Endothelial cell (in vitro differentiated cells): ENCODE data around the gene RAD51C. TPM values are rescaled to one million over a fixed set of nuclear protein-coding genes. Genes with fewer than 3 reads are reported as not detected.
"Not testable (repeated sequence)": the region's sequence is repeated elsewhere in the genome, so short reads cannot be mapped to it uniquely, and the experiment has no call there.

ENCODE experiments used
- DNase-seq: peaks from one replicate; pipeline ENCODE4 v3.0.0; 2021; ENCODE audit warnings: low spot score
- H3K27ac Mint-ChIP-seq: one replicate; pipeline ENCODE4 v1.8.0; 2021; ENCODE audit warnings: mixed read lengths, inconsistent platforms; ENCODE audit not compliant: unreplicated experiment
- H3K27me3 Mint-ChIP-seq: one replicate; pipeline ENCODE4 v1.8.0; 2021; ENCODE audit warnings: mild to moderate bottlenecking, moderate library complexity, mixed read lengths, inconsistent platforms; ENCODE audit not compliant: unreplicated experiment
- H3K36me3 Mint-ChIP-seq: one replicate; pipeline ENCODE4 v1.8.0; 2021; ENCODE audit warnings: mild to moderate bottlenecking, low read depth, mixed read lengths, inconsistent platforms; ENCODE audit not compliant: unreplicated experiment
- H3K4me1 Mint-ChIP-seq: one replicate; pipeline ENCODE4 v1.8.0; 2021; ENCODE audit warnings: mild to moderate bottlenecking, mixed read lengths, inconsistent platforms; ENCODE audit not compliant: unreplicated experiment
- H3K4me3 Mint-ChIP-seq: one replicate; pipeline ENCODE4 v1.8.0; 2021; ENCODE audit warnings: mild to moderate bottlenecking, mixed read lengths, inconsistent platforms; ENCODE audit not compliant: unreplicated experiment
- H3K9me3 Mint-ChIP-seq: one replicate; pipeline ENCODE4 v1.8.0; 2021; ENCODE audit warnings: mixed read lengths, inconsistent platforms; ENCODE audit not compliant: unreplicated experiment
- CTCF ChIP-seq: fragments of 200-600 bp; sonication (generic); IDR thresholded peaks from one replicate; pipeline ENCODE4 v1.5.0; 2021; ENCODE audit warnings: antibody characterized with exemption; ENCODE audit not compliant: unreplicated experiment
- total RNA-seq: library from RNA; stranded (reverse); fragmentation: NEBNext Ultra II Directional; extraction: Animal tissue kit (Norgen Biotek cat#: 25700); gene quantifications from one replicate; pipeline ENCODE4 v1.2.1, GENCODE V29; 2021; ENCODE audit not compliant: unreplicated experiment

The RAD51C gene
- total RNA-seq, 1 donor from 2014 or later: 11.3 TPM

GRCh38 chr17:58760248-58760647 lies 67.8 kb downstream of the RAD51C start:
- DNase-seq: no peak
- H3K36me3 Mint-ChIP-seq: no peaks in the 10 kb centered on the region
- no peak for TF ChIP-seq CTCF
- no peak overlapping the region for H3K4me3 Mint-ChIP-seq
- H3K27ac Mint-ChIP-seq: no peak overlapping the region
- H3K9me3 Mint-ChIP-seq: no peaks in the 10 kb centered on the region
- H3K27me3 Mint-ChIP-seq: peaks cover 2% of the 10 kb centered on the region
- peaks cover 4% of the 10 kb centered on the region for H3K4me1 Mint-ChIP-seq

GRCh38 chr17:58763263-58763662 lies 70.9 kb downstream of the RAD51C start:
- no peak overlapping the region for H3K27ac Mint-ChIP-seq
- H3K36me3 Mint-ChIP-seq: no peaks in the 10 kb centered on the region
- no peak for TF ChIP-seq CTCF
- no peak for DNase-seq
- H3K4me1 Mint-ChIP-seq: no peaks in the 10 kb centered on the region
- no peaks in the 10 kb centered on the region for H3K9me3 Mint-ChIP-seq
- H3K4me3 Mint-ChIP-seq: no peak overlapping the region
- H3K27me3 Mint-ChIP-seq: no peaks in the 10 kb centered on the region

- H3K27me3 Mint-ChIP-seq: no peaks in the 10 kb centered on the region
- H3K4me1 Mint-ChIP-seq: no peaks in the 10 kb centered on the region
- no peak overlapping the region for H3K4me3 Mint-ChIP-seq
- DNase-seq: no peak
- TF ChIP-seq CTCF: no peak
- H3K27ac Mint-ChIP-seq: no peak overlapping the region
- H3K9me3 Mint-ChIP-seq: no peaks in the 10 kb centered on the region
- no peaks in the 10 kb centered on the region for H3K36me3 Mint-ChIP-seq
These were observed 72.0 kb downstream of the RAD51C start for GRCh38 chr17:58764373-58764772.

GRCh38 chr17:58778482-58778881 lies 86.1 kb downstream of the RAD51C start:
- H3K9me3 Mint-ChIP-seq: not testable (repeated sequence)

GRCh38 chr17:58779446-58779845 lies 87.0 kb downstream of the RAD51C start:
- H3K4me1 Mint-ChIP-seq: no peaks in the 10 kb centered on the region
- H3K36me3 Mint-ChIP-seq: no peaks in the 10 kb centered on the region
- no peaks in the 10 kb centered on the region for H3K27me3 Mint-ChIP-seq
- H3K4me3 Mint-ChIP-seq: no peak overlapping the region
- H3K9me3 Mint-ChIP-seq: no peaks in the 10 kb centered on the region
- no peak for TF ChIP-seq CTCF
- no peak for DNase-seq
- H3K27ac Mint-ChIP-seq: no peak overlapping the region

More at GRCh38 chr17:58778482-58778881, 86.1 kb downstream of the RAD51C start:
- not testable (repeated sequence) for H3K27ac Mint-ChIP-seq, H3K4me1 Mint-ChIP-seq, DNase-seq, H3K27me3 Mint-ChIP-seq, H3K36me3 Mint-ChIP-seq, H3K4me3 Mint-ChIP-seq

- Mint-ChIP-seq H3K36me3 (no peaks in the 10 kb centered on the region), H3K4me1 (no peaks in the 10 kb centered on the region)
These were observed 91.0 kb downstream of the RAD51C start for GRCh38 chr17:58783380-58783779.

More at GRCh38 chr17:58783380-58783779, 91.0 kb downstream of the RAD51C start:
- no peak for DNase-seq
- no peaks in the 10 kb centered on the region for H3K9me3 Mint-ChIP-seq
- no peak overlapping the region for H3K4me3 Mint-ChIP-seq
- H3K27ac Mint-ChIP-seq: no peak overlapping the region
- no peaks in the 10 kb centered on the region for H3K27me3 Mint-ChIP-seq
- no peak for TF ChIP-seq CTCF
